Esophagus (tissue), 2 donors: ENCODE data around the gene APOL2. TPM values are rescaled to one million over a fixed set of nuclear protein-coding genes. Genes with fewer than 3 reads are reported as not detected.
"Not testable (repeated sequence)": the region's sequence is repeated elsewhere in the genome, so short reads cannot be mapped to it uniquely, and the experiment has no call there.

Experiments
- H3K27ac ChIP-seq, 2 donors: one replicate each; pipeline ENCODE4 v1.5.1; 2013; ENCODE audit warnings: low read depth in 2 of 2, mild to moderate bottlenecking in 2 of 2, inconsistent platforms in 1 of 2, low read length in 1 of 2, moderate library complexity in 1 of 2
- H3K27me3 ChIP-seq, 2 donors: one replicate each; pipeline ENCODE4 v1.6.1; 2013; ENCODE audit warnings: low read length in 2 of 2, control low read depth in 1 of 2, mild to moderate bottlenecking in 1 of 2; ENCODE audit not compliant: insufficient read depth in 2 of 2, control insufficient read depth in 1 of 2
- H3K36me3 ChIP-seq, 2 donors: one replicate each; pipeline ENCODE4 v1.6.1; 2013; ENCODE audit warnings: low read length in 1 of 2; ENCODE audit not compliant: control insufficient read depth in 2 of 2, insufficient read depth in 2 of 2
- H3K4me1 ChIP-seq, 2 donors: one replicate each; pipeline ENCODE4 v1.6.1; 2013; ENCODE audit warnings: low read length in 1 of 2; ENCODE audit not compliant: control insufficient read depth in 2 of 2, insufficient read depth in 2 of 2
- H3K4me3 ChIP-seq, 2 donors: one replicate each; pipeline ENCODE4 v1.5.1; 2013; ENCODE audit warnings: low read length in 2 of 2, mild to moderate bottlenecking in 2 of 2, low read depth in 1 of 2, moderate library complexity in 1 of 2
- H3K9me3 ChIP-seq, 2 donors: one replicate each; pipeline ENCODE4 v1.6.1; 2013; ENCODE audit warnings: mild to moderate bottlenecking in 2 of 2, low read depth in 1 of 2, low read length in 1 of 2, moderate library complexity in 1 of 2; ENCODE audit not compliant: control insufficient read depth in 2 of 2, insufficient read depth in 1 of 2
- WGBS, 2 donors: extraction: QIAGEN DNeasy Blood & Tissue Kit; methylation state at CpG; one replicate each; pipeline ENCODE4 v1.1.7; 2013; 5-methylcytosine and 5-hydroxymethylcytosine counted together
- polyA plus RNA-seq, 2 donors: library from polyadenylated mRNA; stranded (reverse); fragments of 200-250 nt; gene quantifications; one replicate each; pipeline ENCODE4 v1.2.3, GENCODE V29; 2013
- donor health status: healthy with polysubstance abuse.
- donor health status: Bipolar disorder and iron deficiency.

APOL2 gene
- polyA plus RNA-seq, 2 donors: 9.2 to 14.9 TPM

- Histone ChIP-seq H3K27ac (peak overlapping the region in 1 of 2 donors; percentile 55), H3K4me1 (peaks cover 5 to 17% of the 10 kb centered on the region in 2 donors)
- H3K9me3 ChIP-seq, H3K27me3 ChIP-seq, H3K4me3 ChIP-seq, H3K36me3 ChIP-seq: not testable (repeated sequence)
- 91% methylated on average over 1 of the region's 5 CpGs; no CpG with 5 or more reads in 1 of the 2 donors for WGBS, 2 donors
Measured at GRCh38 chr22:36255572-36255971, 16.2 kb upstream of the APOL2 start.

- peak overlapping the region; percentile 57 to 65 for H3K27ac ChIP-seq
- peak overlapping the region; percentile 51 to 58 for H3K4me3 ChIP-seq
- no peaks in the 10 kb centered on the region for H3K9me3 ChIP-seq
- H3K27me3 ChIP-seq: no peaks in the 10 kb centered on the region
- peaks cover 0 to 6% of the 10 kb centered on the region in 2 donors for H3K36me3 ChIP-seq
- 53 to 56% methylated on average over 7 of the region's 7 CpGs for WGBS, 2 donors
- peaks cover 5 to 13% of the 10 kb centered on the region in 2 donors for H3K4me1 ChIP-seq
Measured at GRCh38 chr22:36253523-36254490, 14.5 kb upstream of the APOL2 start.

GRCh38 chr22:36252754-36253522 is 13.6 kb upstream of the APOL2 start, which contains the start of gene APOL1:
TSS of gene APOL1 (plus strand) at chr22:36253133. CDS start at chr22:36254956, 1,823 bp downstream.
- H3K4me1 ChIP-seq: peaks cover 5 to 11% of the 10 kb centered on the region in 2 donors
- H3K4me3 ChIP-seq: peak within 1 kb of the TSS; percentile 51 to 58
- 29 to 40% methylated on average over 10 of the region's 10 CpGs for WGBS, 2 donors
- H3K27ac ChIP-seq: peak within 1 kb of the TSS; percentile 57 to 65
- H3K36me3 ChIP-seq: peaks cover 0 to 6% of the 10 kb centered on the region in 2 donors
- no peaks in the 10 kb centered on the region for H3K9me3 ChIP-seq
- no peaks in the 10 kb centered on the region for H3K27me3 ChIP-seq

DNA sequence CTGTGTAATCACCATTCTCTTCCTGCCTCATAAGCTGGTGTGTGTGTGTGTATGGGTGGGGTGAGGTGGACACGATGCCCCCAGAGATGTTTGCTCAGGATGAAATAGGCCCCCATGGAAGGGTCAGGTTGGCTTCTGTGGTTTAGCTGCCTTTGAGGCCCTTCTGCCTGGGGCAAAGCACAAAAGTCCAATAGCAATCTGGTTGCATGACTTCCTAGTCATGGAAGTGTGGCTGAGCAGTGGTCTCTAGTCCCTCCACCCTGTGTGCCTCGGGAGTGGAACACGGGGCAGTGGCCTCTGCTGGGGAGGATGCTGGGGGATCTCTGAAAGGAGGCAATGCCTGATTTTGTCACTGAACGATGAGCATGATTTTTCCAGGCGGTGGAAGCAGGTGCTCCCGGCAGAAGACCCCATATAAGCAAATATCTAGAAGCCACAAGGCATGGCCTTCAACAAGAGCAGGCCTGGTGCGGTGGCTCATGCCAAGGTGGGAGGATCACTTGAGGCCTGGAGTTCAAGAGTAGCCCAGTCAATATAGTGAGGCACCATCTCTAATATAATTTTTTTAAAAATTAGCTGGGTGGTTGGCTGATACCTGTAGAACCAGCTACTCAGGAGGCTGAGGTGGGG is 12.8 kb upstream of the APOL2 start:
- H3K9me3 ChIP-seq, H3K4me3 ChIP-seq, H3K36me3 ChIP-seq, H3K27me3 ChIP-seq: not testable (repeated sequence)
- WGBS, 2 donors: 92 to 93% methylated on average over 7 of the region's 7 CpGs
- H3K27ac ChIP-seq: peak overlapping the region; percentile 57 to 65
- peaks cover 5 to 11% of the 10 kb centered on the region in 2 donors for H3K4me1 ChIP-seq

DNA sequence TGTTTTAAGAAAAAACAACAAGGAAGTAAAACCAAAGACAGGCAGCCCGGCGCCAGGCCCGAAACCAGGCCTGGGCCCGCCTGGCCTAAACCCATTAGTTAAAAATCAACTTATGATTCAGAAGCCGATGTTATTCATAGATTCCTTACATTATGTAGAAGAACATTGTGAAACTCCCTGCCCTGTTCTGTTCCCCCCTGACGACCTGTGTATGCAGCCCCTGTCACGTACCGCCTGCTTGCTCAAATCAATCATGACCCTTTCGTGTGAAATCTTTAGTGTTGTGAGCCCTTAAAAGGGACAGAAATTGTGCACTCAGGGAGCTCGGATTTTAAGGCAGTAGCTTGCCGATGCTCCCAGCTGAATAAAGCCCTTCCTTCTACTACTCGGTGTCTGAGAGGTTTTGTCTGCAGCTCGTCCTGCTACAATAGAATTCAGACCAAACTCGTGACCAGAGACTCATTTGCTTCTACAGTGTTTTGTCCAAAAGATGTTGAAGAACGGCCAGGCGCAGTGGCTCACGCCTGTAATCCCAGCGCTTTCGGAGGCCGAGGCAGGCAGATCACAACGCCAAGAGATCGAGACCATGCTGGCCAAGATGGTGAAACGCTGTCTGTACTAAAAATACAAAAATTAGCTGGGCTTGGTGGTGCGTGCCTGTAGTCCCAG is 11.1 kb upstream of the APOL2 start:
- Histone ChIP-seq H3K27ac (peak overlapping the region in 1 of 2 donors; percentile 31), H3K4me1 (peaks cover 5 to 11% of the 10 kb centered on the region in 2 donors)
- H3K9me3 ChIP-seq, H3K4me3 ChIP-seq, H3K36me3 ChIP-seq, H3K27me3 ChIP-seq: not testable (repeated sequence)
- WGBS, 2 donors: 80 to 82% methylated on average over 24 of the region's 24 CpGs

- H3K4me3 ChIP-seq: no peak overlapping the region
- no peaks in the 10 kb centered on the region for H3K36me3 ChIP-seq
- no peak overlapping the region for H3K27ac ChIP-seq
- H3K27me3 ChIP-seq: no peaks in the 10 kb centered on the region
- H3K9me3 ChIP-seq: no peaks in the 10 kb centered on the region
- H3K4me1 ChIP-seq: peaks cover 2 to 6% of the 10 kb centered on the region in 2 donors
- WGBS, 2 donors: 90 to 91% methylated on average over 2 of the region's 2 CpGs
Measured at GRCh38 chr22:36249160-36249559, 9.8 kb upstream of the APOL2 start.

DNA sequence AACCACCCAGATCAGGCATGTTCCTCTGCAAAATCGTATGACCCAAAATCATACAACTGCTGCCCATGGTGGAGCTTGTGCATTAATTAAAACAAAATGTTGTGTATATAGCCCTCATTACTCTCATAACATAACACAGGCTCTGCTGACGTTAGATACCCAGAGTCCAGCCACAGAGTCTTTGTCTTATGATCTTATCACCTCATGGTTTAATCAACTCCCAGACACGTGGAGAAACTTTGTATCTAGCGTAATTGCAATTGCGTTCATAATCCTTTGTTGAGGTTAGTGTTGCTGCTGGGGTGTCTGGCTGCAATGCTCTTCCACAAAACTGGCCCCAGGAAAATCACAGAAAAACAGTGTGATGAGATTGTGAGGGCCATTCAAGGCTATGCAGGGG is 8.6 kb upstream of the APOL2 start:
- Histone ChIP-seq H3K36me3 (no peaks in the 10 kb centered on the region), H3K4me3 (no peak overlapping the region), H3K27ac (no peak overlapping the region), H3K9me3 (no peaks in the 10 kb centered on the region), H3K4me1 (peaks cover 0 to 6% of the 10 kb centered on the region in 2 donors), H3K27me3 (no peaks in the 10 kb centered on the region)
- 79 to 83% methylated on average over 5 of the region's 5 CpGs for WGBS, 2 donors

DNA sequence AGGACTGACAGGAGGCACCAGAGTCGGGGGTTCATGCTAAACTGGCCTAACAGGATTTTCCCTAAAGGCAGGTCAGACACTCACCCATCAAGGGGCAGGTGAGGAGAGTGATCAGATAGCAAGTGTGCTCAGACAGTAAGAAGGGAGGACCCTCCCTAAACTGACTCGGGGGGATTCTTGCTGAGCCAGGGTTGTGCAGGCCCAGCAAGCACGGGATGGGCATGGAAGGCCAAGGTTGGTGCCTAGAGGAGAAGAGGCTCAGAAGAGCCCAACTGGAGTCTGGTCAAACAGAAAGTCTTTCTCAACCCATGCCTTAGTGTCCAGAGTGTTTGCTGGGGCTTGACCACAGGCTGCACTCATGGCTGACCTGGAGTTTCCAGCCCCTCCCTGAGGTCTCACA is 7.4 kb upstream of the APOL2 start:
- no peak overlapping the region for H3K4me3 ChIP-seq
- no peaks in the 10 kb centered on the region for H3K27me3 ChIP-seq
- H3K27ac ChIP-seq: no peak overlapping the region
- peaks cover 0 to 4% of the 10 kb centered on the region in 2 donors for H3K4me1 ChIP-seq
- WGBS, 2 donors: 67 to 75% methylated on average over 3 of the region's 3 CpGs
- H3K9me3 ChIP-seq: no peaks in the 10 kb centered on the region
- no peaks in the 10 kb centered on the region for H3K36me3 ChIP-seq
